Kidney glomerular epithelial cell (primary cell): ENCODE data around the gene GTPBP4.
A peak's percentile ranks its signal among the peaks of the same experiment; 100 is the strongest.
"Not testable (repeated sequence)": the region's sequence is repeated elsewhere in the genome, so short reads cannot be mapped to it uniquely, and the experiment has no call there.

Source experiments
- DNase-seq: peaks from one replicate; lab custom pipeline; 2025; lab: John Stamatoyannopoulos, UW

The GTPBP4 gene

DNA sequence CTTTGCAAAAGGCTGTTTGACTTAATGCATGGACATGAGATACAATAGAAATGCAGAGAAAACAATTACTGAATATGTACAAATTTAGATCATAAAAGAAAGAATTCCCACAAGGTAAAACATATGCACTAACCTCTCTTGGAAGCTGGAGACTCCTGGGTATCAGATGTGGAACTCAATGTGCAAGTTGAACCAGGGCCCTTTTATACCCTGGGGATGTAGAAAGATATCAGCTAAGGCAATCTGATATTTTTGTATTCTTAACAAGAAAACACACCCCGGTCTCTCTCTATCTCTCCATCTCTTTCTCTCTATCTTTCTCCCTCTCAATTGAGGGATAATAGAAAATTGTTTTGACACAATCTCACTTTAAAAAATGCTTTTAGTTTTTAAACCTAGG lies 37.4 kb downstream of the GTPBP4 start, which contains the start of gene IDI2:
IDI2 (minus strand) TSS at position 177 of the 400 bp plus-strand sequence. CDS start 1,136 bp downstream, outside the sequence.
- DNase-seq = no peak

DNA sequence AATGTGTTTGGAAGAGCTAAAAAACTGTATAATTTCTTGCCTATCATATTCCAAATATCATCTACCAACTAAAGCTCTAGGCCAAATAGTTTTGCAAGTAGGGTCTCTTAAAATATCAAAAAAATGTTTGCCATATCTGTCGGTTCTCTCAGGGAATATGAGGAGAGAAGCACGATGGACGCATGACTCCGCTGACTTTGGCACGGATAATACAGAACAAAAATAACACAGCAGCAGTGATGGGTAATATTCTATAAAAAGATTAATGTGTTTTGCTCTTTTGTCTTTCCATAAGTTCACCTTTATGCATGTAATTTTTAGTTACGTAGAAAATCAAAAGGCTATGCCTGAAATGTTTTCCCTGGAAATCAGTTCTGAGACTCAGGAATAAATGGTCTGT lies 38.3 kb downstream of the GTPBP4 start:
- DNase-seq = no peak

DNA sequence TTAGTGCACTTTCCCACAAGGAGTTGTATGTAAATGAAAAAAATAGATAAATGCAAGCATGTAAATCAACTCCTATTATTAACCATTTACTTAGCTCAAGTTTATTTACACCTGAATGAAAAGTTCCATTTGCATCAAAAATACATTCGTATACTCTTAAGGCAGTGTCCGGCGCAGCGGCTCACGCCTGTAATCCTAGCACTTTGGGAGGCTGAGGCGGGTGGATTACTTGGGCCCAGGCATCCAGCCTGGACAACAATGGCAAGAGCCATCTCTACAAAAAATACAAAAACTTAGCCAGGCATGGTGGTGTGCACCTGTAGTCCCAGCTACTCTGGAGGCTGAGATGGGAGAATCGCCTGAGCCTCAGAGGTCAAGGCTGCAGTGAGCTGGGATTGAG lies 41.6 kb downstream of the GTPBP4 start:
- DNase-seq = no peak

DNA sequence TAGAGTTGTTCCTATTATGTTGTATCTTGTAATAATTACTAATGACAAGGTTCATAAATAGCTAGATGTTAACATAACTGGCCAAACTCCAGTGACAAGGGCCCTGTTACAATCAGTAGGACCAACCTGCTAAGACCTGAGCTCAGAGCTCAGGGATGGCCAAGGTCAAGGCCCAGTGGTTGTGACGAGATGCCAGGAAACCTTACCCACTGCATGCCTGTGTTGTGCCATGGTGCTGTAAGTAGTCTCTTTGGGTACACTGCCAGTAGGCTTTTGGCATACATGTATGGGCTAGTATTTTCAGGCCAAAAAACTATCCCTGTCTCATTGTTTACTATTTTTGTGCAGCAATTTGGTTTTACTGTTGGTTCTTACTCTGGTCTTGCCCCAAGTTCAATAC lies 45.4 kb downstream of the GTPBP4 start:
- no peak for DNase-seq

DNA sequence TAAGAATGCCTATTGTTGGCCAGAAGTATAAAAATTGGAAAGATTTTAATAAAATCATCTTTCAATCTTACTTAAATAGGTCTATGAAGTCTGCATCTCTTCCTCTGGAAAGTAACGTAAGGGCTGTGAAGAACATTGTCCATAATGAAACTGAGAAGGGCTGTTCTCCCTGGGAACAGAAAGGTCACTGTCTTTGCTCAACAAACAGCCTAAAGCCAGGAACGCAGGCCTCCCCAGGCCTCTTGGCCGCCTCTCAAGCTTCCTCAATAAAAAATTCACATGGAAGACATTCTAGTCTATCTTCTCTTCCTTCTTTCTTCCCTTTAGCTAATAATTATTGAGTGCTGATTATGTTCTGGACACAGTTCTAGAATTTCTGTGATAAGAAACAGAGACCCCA lies 46.5 kb downstream of the GTPBP4 start:
- no peak for DNase-seq

DNA sequence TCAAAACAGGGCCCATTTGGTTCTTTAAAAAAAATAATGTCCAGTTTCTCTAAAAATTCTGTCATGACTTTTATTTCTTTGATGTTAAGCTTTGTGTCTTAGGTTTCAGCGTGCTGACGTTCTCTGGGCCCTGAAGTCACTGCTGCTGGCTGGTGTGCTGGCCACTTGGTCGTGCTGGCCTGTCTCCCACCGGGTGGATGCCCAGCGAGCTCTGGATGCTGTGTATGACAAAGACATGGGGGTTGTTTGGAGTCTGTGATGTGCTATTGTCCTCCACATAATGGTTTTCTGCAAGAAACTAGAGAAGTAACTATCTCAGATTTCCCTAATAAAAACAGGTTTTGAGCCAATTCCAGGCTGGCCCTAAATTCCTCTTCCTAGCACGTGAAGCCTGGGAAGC lies 47.0 kb downstream of the GTPBP4 start:
- DNase-seq = no peak

DNA sequence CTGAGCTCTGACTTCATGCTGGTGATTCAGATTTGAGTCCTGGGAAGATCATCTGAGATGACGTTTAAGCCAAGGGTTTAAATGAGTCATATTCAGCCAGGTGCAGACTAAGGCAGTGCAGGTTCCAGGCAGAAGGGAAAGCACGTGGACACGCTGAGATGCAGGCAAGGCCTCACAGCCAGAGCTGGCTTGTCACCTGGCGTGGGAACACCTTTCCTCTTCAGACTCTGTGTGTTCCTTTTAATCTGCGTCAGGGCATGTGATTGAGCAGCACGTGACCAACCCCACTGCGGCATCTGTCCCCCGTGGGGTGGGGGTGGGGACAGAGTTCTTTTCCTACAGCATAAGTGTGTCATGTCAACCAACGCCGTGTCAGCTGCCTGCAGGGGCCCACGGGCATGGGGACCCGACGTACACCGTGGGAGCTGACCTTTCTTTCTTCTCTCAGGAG lies 48.1 kb downstream of the GTPBP4 start:
- DNase-seq = peak; percentile 76

DNA sequence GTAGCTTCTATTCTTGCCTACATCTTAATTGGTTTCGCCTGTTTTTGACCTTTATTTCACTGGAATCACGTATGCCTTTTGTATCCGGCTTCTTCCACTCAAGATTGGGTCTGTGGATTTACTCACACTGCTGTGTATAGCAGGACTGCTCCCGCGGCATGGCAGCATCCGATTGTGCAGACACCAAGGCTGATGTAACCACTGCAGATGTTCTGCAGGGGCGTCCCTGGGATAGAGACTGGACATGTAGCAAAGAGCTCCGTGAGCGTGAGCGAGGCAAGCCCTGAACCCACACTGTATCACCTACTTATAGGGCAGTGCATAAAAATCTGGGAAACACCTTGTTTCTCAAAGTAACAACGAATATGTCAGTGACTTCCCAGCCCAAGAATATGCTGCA lies 48.9 kb downstream of the GTPBP4 start:
- DNase-seq = no peak

DNA sequence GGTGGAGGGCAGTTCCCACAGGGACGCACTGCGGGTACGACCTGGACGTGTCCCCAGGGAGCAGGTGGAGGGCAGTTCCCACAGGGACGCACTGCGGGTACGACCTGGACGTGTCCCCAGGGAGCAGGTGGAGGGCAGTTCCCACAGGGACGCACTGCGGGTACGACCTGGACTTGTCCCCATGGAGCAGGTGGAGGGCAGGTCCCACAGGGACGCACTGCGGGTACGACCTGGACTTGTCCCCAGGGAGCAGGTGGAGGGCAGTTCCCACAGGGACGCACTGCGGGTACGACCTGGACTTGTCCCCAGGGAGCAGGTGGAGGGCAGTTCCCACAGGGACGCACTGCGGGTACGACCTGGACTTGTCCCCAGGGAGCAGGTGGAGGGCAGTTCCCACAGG lies 50.5 kb downstream of the GTPBP4 start:
- DNase-seq = not testable (repeated sequence)

DNA sequence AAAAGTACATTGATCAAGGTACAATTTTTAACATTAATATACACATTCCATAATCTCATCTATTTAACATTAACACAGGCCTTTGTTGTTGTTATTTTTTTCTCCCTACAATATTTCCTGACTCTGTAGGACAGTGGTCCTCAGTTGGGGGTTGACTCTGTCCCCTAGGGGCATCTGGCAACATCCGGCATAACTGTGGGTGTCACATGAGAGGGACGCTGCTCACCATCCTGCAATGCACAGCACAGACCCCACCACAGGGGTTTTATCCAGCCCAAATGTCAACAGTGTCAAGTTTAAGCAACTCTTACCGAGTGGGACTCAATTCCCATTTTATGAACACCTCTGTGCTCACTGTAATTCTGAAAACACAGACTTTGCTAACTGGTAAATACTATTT lies 51.9 kb downstream of the GTPBP4 start:
- no peak for DNase-seq

DNA sequence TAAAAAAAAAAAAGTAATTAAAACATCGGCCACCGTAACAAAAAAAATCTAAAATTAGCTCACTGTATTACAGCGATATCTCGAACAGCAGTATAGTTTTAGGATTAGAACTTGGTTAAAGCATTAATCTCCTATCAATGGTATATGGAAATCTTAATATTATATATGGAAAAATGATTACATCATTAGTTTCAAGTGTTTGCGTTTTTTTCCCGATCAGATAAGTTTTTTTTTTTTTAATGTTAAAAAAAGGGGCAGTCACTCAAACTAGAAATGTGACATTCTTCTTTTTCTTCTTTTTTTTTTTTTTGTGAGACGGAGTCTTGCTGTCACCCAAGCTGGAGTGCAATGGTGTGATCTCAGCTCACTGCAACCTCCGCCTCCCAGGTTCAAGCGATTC lies 53.3 kb downstream of the GTPBP4 start:
- no peak for DNase-seq

DNA sequence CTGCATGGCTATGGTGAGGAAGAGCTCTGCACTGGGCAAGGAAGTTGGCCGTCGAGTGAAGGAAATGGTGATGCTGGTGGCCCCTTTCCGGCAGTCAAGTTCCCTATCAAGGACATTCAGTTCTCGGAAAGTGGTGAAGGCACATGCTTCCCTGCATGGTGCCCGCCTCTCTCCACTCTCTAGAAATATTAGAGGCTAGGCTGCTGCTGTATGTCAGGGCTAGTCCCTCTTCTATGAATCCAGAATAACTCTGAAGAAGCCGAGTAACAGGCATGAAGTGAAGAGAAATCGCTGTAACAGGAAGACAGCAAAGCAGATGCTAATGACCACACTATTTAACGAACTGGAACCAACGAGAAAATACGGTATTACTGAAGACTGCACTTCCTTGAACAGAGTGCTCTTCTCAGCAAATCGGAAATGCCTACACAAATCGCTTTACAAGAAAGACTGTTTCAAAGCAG lies 55.3 kb downstream of the GTPBP4 start:
- DNase-seq = no peak

DNA sequence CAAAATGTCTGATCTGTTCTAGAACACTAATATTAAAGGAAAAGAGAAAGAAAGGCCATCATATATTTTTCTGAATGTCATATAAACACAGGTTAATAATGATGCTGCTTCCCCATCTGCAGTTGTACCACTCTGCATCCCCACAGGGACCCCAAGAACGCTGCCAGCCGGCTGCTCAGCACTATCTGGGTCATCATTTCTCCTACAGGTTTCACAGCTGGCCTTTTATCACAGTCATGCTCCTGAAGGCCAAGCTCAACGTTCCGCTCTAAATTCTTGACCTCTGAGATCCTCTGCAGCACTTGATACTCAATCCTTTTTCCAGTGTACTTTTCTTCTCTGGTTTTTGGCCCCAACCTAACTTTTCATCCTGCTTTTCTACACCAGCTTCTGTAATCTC lies 55.9 kb downstream of the GTPBP4 start:
- DNase-seq = no peak

DNA sequence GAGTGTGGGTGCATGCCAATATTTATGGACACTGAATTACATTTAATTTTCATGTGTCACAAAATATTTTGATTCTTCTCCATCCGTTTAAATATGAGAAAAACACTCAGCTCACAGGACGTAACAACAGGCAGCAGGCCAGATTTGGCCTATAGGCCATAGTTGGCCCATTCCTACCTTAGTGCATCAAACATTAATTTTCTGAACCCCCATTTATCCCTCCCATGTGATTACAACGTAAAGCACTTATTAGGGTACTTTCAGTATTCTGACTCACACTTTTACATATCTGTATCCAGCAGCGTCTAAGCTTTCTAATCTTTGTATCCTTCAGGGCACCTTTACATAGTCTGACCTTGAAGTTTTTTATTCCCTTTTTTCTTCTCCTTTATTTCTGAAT lies 56.7 kb downstream of the GTPBP4 start:
- no peak for DNase-seq

DNA sequence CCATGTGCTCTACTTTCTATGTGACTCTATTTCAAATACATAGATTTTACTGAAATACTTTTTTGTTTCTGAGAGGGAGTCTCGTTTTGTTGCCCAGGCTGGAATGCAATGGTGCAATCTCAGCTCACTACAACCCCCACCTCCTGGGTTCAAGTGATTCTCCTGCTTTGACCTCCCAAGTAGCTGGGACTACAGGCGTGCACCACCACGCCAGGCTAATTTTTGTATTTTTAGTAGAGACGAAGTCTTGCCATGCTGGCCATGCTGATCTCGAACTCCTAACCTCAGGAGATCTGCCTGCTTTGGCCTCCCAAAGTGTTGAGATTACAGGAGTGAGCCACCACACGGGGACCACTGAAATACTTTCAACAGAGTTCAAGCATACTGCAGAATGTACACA lies 57.2 kb downstream of the GTPBP4 start:
- no peak for DNase-seq

DNA sequence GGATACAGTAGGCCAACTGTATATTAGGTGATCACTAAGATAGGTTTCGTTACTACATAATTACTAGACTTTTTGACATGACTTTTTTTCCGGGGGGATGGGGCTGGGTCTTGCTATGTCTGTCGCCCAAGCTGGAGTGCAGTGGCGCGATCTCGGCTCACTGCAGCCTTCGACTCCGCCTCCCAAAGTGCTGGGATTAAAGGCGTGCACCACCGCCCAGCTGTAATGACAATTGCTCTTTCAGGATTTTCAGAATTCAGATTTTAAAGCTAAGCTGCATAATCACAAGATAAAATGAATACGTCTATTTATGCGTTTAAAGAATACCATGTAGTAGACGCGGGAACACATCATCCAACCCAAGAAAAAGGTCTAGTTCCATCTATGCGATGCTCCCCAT lies 59.7 kb downstream of the GTPBP4 start:
- DNase-seq = no peak

DNA sequence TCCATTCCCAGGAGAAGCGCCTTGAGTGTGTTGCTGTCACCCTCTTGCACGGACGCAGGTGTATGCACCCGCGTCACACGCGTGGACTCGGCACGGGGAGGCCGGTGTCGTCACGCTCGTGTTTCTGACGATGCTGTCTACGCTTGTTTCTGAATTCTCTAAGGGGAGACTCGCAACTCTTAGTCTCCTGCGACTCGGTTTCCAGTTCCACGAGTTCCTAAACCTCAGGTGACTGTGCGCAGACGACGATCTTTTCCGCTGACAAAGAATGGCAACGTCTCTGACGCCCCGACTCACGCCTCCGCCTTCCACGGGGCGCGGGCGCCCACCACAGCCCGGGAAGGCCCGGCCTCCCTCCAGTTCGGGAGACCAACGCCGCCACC lies 60.1 kb downstream of the GTPBP4 start:
- DNase-seq = no peak

DNA sequence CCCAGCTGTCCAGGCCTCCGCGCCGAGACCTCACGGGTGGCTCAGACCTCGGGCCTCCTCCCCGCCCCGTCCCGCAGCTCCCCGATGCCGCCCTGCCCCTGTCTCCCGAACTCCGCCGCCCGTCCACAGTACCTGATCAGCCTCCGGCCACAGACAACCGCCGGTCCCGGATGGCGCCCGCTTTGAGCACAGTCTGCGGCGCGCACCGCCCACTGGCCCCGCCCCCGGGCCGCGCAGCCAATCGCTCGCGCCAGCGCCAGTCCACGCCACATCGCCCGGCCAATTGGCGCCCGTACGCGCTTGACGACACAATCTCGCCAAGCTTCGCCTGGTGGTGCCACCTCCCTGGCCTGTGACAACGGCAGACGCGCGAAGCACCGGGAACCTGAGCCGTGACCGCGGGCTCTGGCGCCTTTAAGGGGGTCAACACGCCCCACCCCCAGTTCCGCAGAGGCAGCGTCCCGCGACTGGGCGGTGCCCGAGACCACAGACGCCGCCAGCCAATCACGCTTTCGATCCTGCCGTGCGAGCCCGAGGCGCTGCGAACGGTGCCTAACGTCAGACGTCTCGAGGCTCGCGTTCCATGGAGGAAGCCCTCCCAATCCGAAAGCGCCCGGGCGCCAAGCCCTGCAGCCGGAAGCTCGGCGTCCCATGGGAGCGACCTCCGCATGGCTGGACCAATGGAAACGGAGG lies 60.6 kb downstream of the GTPBP4 start, which contains the start of gene IDI1:
IDI1 (minus strand) TSS at position 388 of the 693 bp plus-strand sequence; CDS start at position 272, 116 bp downstream.
- DNase-seq = peak; percentile 97

DNA sequence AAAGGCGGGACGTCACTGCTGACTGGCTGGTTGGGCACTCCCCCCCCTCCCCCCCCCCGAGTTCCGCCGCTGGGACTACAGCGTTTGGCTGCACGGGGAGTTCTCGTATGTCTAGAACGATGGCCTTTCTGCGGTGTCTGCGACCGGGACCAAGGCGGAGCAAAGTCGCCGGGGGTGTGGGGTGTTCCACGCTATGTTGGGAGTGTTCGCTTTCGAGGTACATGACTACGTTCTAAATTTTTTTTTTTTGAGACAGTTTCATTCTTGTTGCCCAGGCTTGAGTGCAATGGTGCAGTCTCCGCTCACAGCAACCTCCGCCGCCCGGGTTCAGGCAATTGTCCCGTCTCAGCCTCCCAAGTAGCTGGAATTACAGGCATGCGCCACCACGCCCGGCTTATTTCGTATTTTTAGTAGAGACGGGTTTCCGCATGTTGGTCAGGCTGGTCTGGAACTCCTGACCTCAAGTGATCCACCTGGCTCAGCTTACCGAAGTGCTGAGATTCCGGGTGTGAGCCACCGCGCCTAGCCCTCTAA lies 61.3 kb downstream of the GTPBP4 start:
- peak; percentile 65 for DNase-seq

DNA sequence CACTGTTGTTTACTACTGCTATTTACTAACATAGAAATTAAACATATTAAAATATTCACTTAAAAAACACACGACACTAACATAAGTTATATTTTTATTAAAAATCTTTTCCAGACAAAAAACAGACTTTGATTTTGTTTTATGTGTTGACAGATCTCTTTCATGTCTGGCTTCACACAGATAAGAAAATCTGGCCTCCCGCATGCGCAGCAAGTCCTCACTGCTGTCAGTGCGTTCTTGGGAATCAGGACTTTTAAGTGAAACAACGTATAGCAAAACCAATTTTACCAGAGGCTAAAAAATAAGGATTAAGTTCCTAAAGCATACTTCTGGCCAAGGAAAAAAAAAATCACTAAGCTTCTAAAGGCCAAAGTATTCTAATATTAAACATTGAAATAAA lies 61.9 kb downstream of the GTPBP4 start:
- no peak for DNase-seq

DNA sequence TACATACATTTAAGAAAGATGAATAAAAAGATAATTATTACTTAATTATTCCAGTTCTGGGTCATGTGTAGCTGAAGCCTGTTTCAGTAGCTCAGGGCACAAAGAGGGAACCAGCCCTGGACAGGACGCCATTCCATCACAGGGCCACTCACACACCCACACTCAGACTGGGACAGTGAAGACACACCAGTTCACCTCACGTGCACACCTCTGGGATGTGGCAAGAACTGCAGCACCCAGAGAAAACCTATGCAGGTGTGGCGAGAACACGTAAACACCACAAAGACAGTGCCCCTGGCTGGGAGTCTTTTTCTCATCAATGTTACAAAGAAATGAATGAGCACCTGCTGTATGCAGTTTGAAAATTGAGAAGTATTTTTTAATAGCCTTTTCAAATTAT lies 62.3 kb downstream of the GTPBP4 start:
- no peak for DNase-seq

DNA sequence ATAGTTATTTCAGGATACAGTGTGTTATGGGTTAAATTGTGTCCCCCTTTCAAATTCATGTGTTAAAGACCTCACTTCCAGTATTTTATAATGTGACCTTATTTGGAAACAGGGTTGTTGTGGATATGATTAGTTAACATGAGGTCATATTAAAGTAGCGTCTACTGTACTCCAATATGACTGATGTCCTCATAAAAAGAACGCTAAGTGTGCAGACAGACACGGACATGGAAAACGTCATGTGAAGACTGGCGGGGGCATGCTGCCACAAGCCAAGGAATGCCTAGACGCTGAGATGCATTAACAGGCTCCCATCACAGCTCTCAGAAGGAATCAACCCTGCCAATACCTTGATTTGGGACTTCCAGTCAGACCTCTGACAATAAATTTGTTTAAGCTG lies 66.5 kb downstream of the GTPBP4 start:
- DNase-seq = no peak

DNA sequence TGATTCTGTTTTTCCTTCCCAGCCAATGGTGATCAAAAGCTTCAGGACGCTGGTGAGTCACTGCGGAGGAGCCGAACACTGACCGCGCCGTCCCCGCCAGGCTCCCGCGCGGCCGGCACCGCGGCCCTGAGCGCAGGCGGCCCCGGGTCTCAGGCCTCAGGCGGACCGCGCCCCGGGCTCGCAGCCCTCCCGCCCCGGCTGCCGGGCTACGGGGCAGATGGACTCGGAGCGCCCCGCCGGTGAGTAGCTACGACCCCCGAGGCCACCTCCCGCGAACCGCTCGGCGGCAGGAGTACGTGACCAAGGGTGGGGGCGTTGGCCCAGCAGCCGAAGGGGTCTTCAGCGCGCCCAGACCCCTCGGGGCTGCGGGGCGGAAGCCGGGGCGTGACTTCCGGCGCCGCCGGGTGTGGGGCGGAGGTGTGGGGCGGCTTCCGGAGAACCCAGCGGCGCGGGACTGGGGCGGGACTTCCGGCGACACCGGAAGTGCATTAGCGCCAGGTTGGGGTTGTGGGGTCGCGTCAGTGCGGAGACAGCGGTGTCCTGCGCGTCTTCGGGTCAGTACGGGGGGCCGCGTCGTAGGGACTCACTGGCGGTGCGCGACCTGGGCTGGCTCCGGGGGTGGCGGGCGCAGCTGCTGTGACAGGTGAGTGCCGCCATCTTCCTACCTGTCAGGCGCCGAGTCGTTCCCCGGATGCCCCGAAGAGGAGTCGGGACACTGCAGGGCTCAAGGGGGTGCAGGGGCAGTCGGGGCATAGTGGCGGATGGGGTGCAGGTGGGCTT lies 68.3 kb downstream of the GTPBP4 start, which contains the start of gene WDR37:
WDR37 (plus strand) TSS at position 60 of the 780 bp plus-strand sequence. CDS start 15,771 bp downstream, outside the sequence.
- DNase-seq = peak; percentile 81
